Activated CD4-positive, CD25-positive, alpha-beta regulatory T cell treated with anti-CD3 and anti-CD28 coated beads, Interleukin-2, amount 50 U/mL, for 16 hours (primary cell): Measurements from ENCODE around the gene CT45A6.
"Not testable (repeated sequence)": the region's sequence is repeated elsewhere in the genome, so short reads cannot be mapped to it uniquely, and the experiment has no call there.

Experiments used
- DNase-seq: peaks from one replicate; pipeline ENCODE4 v3.0.0-alpha.2; 2020; ENCODE audit warnings: low read depth, low spot score

CT45A6 gene

DNA sequence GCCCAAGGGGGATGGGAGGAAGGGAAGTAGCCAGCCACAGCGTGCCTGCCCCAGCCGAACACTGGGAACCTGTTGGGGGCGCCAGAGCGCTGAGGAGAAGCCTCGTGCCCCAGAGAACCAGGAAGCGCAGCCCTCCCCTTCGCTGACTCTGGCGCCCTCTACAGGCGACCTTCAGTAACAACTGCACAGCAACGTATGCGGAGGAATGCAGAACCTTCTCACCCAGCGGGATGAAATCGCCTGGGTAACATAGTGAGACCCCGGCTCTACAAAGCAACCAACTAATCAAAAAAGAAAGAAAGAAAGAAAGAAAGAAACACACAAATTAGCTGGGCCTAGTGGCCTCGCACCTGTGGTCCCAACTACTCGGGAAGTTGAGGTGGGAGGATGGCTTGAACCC lies at the start of gene CT45A6:
Gene CT45A6, minus strand, starts transcription at position 101 of the 400 bp plus-strand sequence. CDS start 3,794 bp downstream, outside the sequence.
- not testable (repeated sequence) for DNase-seq

DNA sequence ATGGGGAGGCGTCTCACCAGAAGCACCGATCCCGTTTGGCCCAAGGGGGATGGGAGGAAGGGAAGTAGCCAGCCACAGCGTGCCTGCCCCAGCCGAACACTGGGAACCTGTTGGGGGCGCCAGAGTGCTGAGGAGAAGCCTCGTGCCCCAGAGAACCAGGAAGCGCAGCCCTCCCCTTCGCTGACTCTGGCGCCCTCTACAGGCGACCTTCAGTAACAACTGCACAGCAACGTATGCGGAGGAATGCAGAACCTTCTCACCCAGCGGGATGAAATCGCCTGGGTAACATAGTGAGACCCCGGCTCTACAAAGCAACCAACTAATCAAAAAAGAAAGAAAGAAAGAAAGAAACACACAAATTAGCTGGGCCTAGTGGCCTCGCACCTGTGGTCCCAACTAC lies 34.6 kb upstream of the CT45A6 start, which contains the start of gene CT45A7:
Gene CT45A7, minus strand, starts transcription at position 101 of the 400 bp plus-strand sequence. CDS start 3,747 bp downstream, outside the sequence.
- not testable (repeated sequence) for DNase-seq

DNA sequence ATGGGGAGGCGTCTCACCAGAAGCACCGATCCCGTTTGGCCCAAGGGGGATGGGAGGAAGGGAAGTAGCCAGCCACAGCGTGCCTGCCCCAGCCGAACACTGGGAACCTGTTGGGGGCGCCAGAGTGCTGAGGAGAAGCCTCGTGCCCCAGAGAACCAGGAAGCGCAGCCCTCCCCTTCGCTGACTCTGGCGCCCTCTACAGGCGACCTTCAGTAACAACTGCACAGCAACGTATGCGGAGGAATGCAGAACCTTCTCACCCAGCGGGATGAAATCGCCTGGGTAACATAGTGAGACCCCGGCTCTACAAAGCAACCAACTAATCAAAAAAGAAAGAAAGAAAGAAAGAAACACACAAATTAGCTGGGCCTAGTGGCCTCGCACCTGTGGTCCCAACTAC lies 17.3 kb upstream of the CT45A6 start, which contains the start of gene CT45A2:
Gene CT45A2, minus strand, starts transcription at position 101 of the 400 bp plus-strand sequence. CDS start 3,747 bp downstream, outside the sequence.
- not testable (repeated sequence) for DNase-seq

DNA sequence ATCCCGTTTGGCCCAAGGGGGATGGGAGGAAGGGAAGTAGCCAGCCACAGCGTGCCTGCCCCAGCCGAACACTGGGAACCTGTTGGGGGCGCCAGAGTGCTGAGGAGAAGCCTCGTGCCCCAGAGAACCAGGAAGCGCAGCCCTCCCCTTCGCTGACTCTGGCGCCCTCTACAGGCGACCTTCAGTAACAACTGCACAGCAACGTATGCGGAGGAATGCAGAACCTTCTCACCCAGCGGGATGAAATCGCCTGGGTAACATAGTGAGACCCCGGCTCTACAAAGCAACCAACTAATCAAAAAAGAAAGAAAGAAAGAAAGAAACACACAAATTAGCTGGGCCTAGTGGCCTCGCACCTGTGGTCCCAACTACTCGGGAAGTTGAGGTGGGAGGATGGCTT lies 17.2 kb downstream of the CT45A6 start, which contains the start of gene CT45A5:
Gene CT45A5, minus strand, starts transcription at position 101 of the 400 bp plus-strand sequence. CDS start 3,774 bp downstream, outside the sequence.
- not testable (repeated sequence) for DNase-seq

- DNase-seq = not testable (repeated sequence)
Measured at GRCh38 chrX:135768091-135768490, 34.5 kb downstream of the CT45A6 start, which contains the start of gene CT45A3. CT45A3 (minus strand) TSS chrX:135768191; CDS start chrX:135764444, 3,747 bp downstream.

GRCh38 chrX:135744739-135745138 lies 57.8 kb downstream of the CT45A6 start:
- not testable (repeated sequence) for DNase-seq
